IPS-18a (cell line): ENCODE measurements around the gene HTR7.
"Not testable (repeated sequence)": the region's sequence is repeated elsewhere in the genome, so short reads cannot be mapped to it uniquely, and the experiment has no call there.

Experiments
- H3K27ac ChIP-seq: one replicate; pipeline ENCODE4 v1.5.1; 2013; ENCODE audit warnings: low read length
- H3K27me3 ChIP-seq: one replicate; pipeline ENCODE4 v1.6.1; 2013; ENCODE audit warnings: mild to moderate bottlenecking, low read length; ENCODE audit not compliant: control insufficient read depth, insufficient read depth
- H3K36me3 ChIP-seq: one replicate; pipeline ENCODE4 v1.6.1; 2013; ENCODE audit warnings: low read depth, low read length; ENCODE audit not compliant: control insufficient read depth
- H3K4me1 ChIP-seq: one replicate; pipeline ENCODE4 v1.6.1; 2013; ENCODE audit warnings: low read depth, low read length; ENCODE audit not compliant: control insufficient read depth
- H3K4me3 ChIP-seq: one replicate; pipeline ENCODE4 v1.5.1; 2013; ENCODE audit warnings: low read length
- H3K9ac ChIP-seq: one replicate; pipeline ENCODE4 v1.6.1; 2013; ENCODE audit warnings: mild to moderate bottlenecking, low read length, moderate library complexity
- H3K9me3 ChIP-seq: one replicate; pipeline ENCODE4 v1.6.1; 2013; ENCODE audit warnings: low read depth, low read length; ENCODE audit not compliant: control insufficient read depth

Gene HTR7

GRCh38 chr10:90856261-90856660 is 1.6 kb downstream of the HTR7 start:
- H3K4me1 ChIP-seq: peaks cover 23% of the 10 kb centered on the region
- H3K27me3 ChIP-seq: peaks cover 28% of the 10 kb centered on the region
- peak overlapping the region; percentile 85 for H3K4me3 ChIP-seq
- no peak overlapping the region for H3K27ac ChIP-seq
- peaks cover 4% of the 10 kb centered on the region for H3K9me3 ChIP-seq
- peak overlapping the region; percentile 29 for H3K9ac ChIP-seq
- H3K36me3 ChIP-seq: no peaks in the 10 kb centered on the region

- Histone ChIP-seq H3K4me1 (peaks cover 19% of the 10 kb centered on the region), H3K27ac (no peak overlapping the region), H3K36me3 (no peaks in the 10 kb centered on the region), H3K9ac (no peak overlapping the region), H3K9me3 (peaks cover 15% of the 10 kb centered on the region), H3K27me3 (peaks cover 28% of the 10 kb centered on the region), H3K4me3 (peak overlapping the region; percentile 85)
Measured at GRCh38 chr10:90855126-90855525, 2.7 kb downstream of the HTR7 start.

GRCh38 chr10:90849956-90850749 is 7.7 kb downstream of the HTR7 start:
- Histone ChIP-seq H3K27me3 (no peaks in the 10 kb centered on the region), H3K27ac (no peak overlapping the region), H3K9ac (no peak overlapping the region), H3K36me3 (no peaks in the 10 kb centered on the region), H3K4me3 (no peak overlapping the region), H3K4me1 (peaks cover 10% of the 10 kb centered on the region), H3K9me3 (peaks cover 17% of the 10 kb centered on the region)

GRCh38 chr10:90847436-90847835 is 10.4 kb downstream of the HTR7 start:
- Histone ChIP-seq H3K27me3 (no peaks in the 10 kb centered on the region), H3K4me1 (no peaks in the 10 kb centered on the region), H3K27ac (no peak overlapping the region), H3K9ac (no peak overlapping the region), H3K9me3 (peaks cover 17% of the 10 kb centered on the region), H3K36me3 (no peaks in the 10 kb centered on the region), H3K4me3 (no peak overlapping the region)

GRCh38 chr10:90846746-90847145 is 11.1 kb downstream of the HTR7 start:
- Histone ChIP-seq H3K36me3 (no peaks in the 10 kb centered on the region), H3K27me3 (no peaks in the 10 kb centered on the region), H3K4me1 (no peaks in the 10 kb centered on the region), H3K4me3 (no peak overlapping the region), H3K9ac (no peak overlapping the region), H3K9me3 (peaks cover 17% of the 10 kb centered on the region), H3K27ac (no peak overlapping the region)

- Histone ChIP-seq H3K4me3 (no peak overlapping the region), H3K36me3 (no peaks in the 10 kb centered on the region), H3K27ac (no peak overlapping the region), H3K27me3 (no peaks in the 10 kb centered on the region), H3K9me3 (peaks cover 9% of the 10 kb centered on the region), H3K4me1 (no peaks in the 10 kb centered on the region), H3K9ac (no peak overlapping the region)
Measured at GRCh38 chr10:90845726-90846125, 12.1 kb downstream of the HTR7 start.

- H3K27ac ChIP-seq: no peak overlapping the region
- no peaks in the 10 kb centered on the region for H3K27me3 ChIP-seq
- no peaks in the 10 kb centered on the region for H3K36me3 ChIP-seq
- H3K4me1 ChIP-seq: no peaks in the 10 kb centered on the region
- no peak overlapping the region for H3K4me3 ChIP-seq
- H3K9me3 ChIP-seq: no peaks in the 10 kb centered on the region
- H3K9ac ChIP-seq: no peak overlapping the region
Measured at GRCh38 chr10:90842725-90843124, 15.1 kb downstream of the HTR7 start.

GRCh38 chr10:90837486-90837885 is 20.4 kb downstream of the HTR7 start:
- H3K9ac ChIP-seq: no peak overlapping the region
- no peak overlapping the region for H3K27ac ChIP-seq
- no peaks in the 10 kb centered on the region for H3K4me1 ChIP-seq
- H3K9me3 ChIP-seq: no peaks in the 10 kb centered on the region
- H3K27me3 ChIP-seq: no peaks in the 10 kb centered on the region
- H3K4me3 ChIP-seq: no peak overlapping the region
- no peaks in the 10 kb centered on the region for H3K36me3 ChIP-seq

GRCh38 chr10:90834326-90834725 is 23.5 kb downstream of the HTR7 start:
- no peak overlapping the region for H3K4me3 ChIP-seq
- H3K36me3 ChIP-seq: no peaks in the 10 kb centered on the region
- H3K27me3 ChIP-seq: no peaks in the 10 kb centered on the region
- peaks cover 3% of the 10 kb centered on the region for H3K9me3 ChIP-seq
- no peak overlapping the region for H3K9ac ChIP-seq
- H3K27ac ChIP-seq: no peak overlapping the region
- H3K4me1 ChIP-seq: no peaks in the 10 kb centered on the region

- Histone ChIP-seq H3K27me3 (no peaks in the 10 kb centered on the region), H3K4me3 (no peak overlapping the region), H3K9me3 (peaks cover 12% of the 10 kb centered on the region)
Measured at GRCh38 chr10:90832111-90832510, 25.7 kb downstream of the HTR7 start.

GRCh38 chr10:90822508-90822907 is 35.3 kb downstream of the HTR7 start:
- H3K4me3 ChIP-seq: no peak overlapping the region
- H3K27me3 ChIP-seq: no peaks in the 10 kb centered on the region
- peaks cover 26% of the 10 kb centered on the region for H3K9me3 ChIP-seq
- peaks cover 16% of the 10 kb centered on the region for H3K4me1 ChIP-seq
- H3K9ac ChIP-seq: no peak overlapping the region
- H3K27ac ChIP-seq: no peak overlapping the region
- peaks cover 11% of the 10 kb centered on the region for H3K36me3 ChIP-seq

More at GRCh38 chr10:90832111-90832510, 25.7 kb downstream of the HTR7 start:
- H3K27ac ChIP-seq: no peak overlapping the region
- no peaks in the 10 kb centered on the region for H3K4me1 ChIP-seq
- H3K36me3 ChIP-seq: no peaks in the 10 kb centered on the region
- H3K9ac ChIP-seq: no peak overlapping the region

- H3K27ac ChIP-seq: not testable (repeated sequence)
- H3K36me3 ChIP-seq: peaks cover 17% of the 10 kb centered on the region
Measured at GRCh38 chr10:90821864-90822263, 36.0 kb downstream of the HTR7 start.

More at GRCh38 chr10:90821864-90822263, 36.0 kb downstream of the HTR7 start:
- not testable (repeated sequence) for H3K4me3 ChIP-seq, H3K9ac ChIP-seq, H3K27me3 ChIP-seq
- peaks cover 21% of the 10 kb centered on the region for H3K4me1 ChIP-seq
- H3K9me3 ChIP-seq: peaks cover 23% of the 10 kb centered on the region
